Naive thymus-derived CD4-positive, alpha-beta T cell (primary cell): ENCODE results near the gene PABPN1L. TPM values are rescaled to one million over a fixed set of nuclear protein-coding genes. Genes with fewer than 3 reads are reported as not detected.

ENCODE experiments used
- ATAC-seq: fragments of 150-1000 bp; cut with Tn5 transposase; 2 replicates; pipeline ENCODE4 v1.10.0; 2021; ENCODE audit warnings: mild to moderate bottlenecking, moderate library complexity
- CTCF ChIA-PET: fragments of 350-600 bp; sonication (Branson Sonifier 250); formaldehyde crosslinking; loops from one replicate; lab custom pipeline; 2021; ENCODE audit warnings: antibody characterized with exemption; lab: Charles Lee
- POLR2A ChIA-PET: fragments of 350-600 bp; sonication (Branson Sonifier 250); formaldehyde crosslinking; loops from one replicate; lab custom pipeline; 2021; ENCODE audit warnings: antibody characterized with exemption, inconsistent platforms; lab: Charles Lee
- DNase-seq, 9 donors: peaks; one replicate each; pipeline versions ENCODE4 v3.0.0 to v3.0.0-alpha.2; 2020 to 2022; ENCODE audit warnings: mixed read lengths in 1 of 9
- H3K27ac ChIP-seq: one replicate; pipeline ENCODE4 v1.7.0; 2013; ENCODE audit warnings: mild to moderate bottlenecking, low read depth, low read length, moderate library complexity
- H3K27me3 ChIP-seq, 2 donors: one replicate each; pipeline ENCODE4 v1.7.0; 2013; ENCODE audit warnings: low read length in 2 of 2, mild to moderate bottlenecking in 2 of 2, moderate library complexity in 2 of 2; ENCODE audit not compliant: control insufficient read depth in 2 of 2, insufficient read depth in 2 of 2
- H3K36me3 ChIP-seq, 3 experiments: 1 replicate in 2 of 3; 2 replicates in 1 of 3; pipeline ENCODE4 v1.7.0; 2013; ENCODE audit warnings: low read length in 3 of 3, mild to moderate bottlenecking in 3 of 3, moderate library complexity in 1 of 3; ENCODE audit not compliant: insufficient read depth in 3 of 3, control insufficient read depth in 2 of 3
- H3K4me1 ChIP-seq, 2 donors: one replicate each; pipeline ENCODE4 v1.7.0; 2013; ENCODE audit warnings: low read length in 2 of 2, mild to moderate bottlenecking in 2 of 2, moderate library complexity in 1 of 2; ENCODE audit not compliant: control insufficient read depth in 2 of 2, insufficient read depth in 2 of 2
- H3K4me3 ChIP-seq: 2 replicates; pipeline ENCODE4 v1.7.0; 2013; ENCODE audit warnings: mild to moderate bottlenecking, low read length
- H3K9me3 ChIP-seq, 3 experiments: 1 replicate in 2 of 3; 2 replicates in 1 of 3; pipeline ENCODE4 v1.7.0; 2013; ENCODE audit warnings: low read length in 3 of 3; ENCODE audit not compliant: control insufficient read depth in 2 of 3
- H3K27ac Mint-ChIP-seq, 9 donors: one replicate each; pipeline ENCODE4 v1.8.0; 2020 to 2022; ENCODE audit warnings: mixed read lengths in 9 of 9, mild to moderate bottlenecking in 8 of 9, moderate library complexity in 5 of 9, inconsistent platforms in 2 of 9
- H3K27me3 Mint-ChIP-seq, 5 donors: one replicate each; pipeline ENCODE4 v1.8.0; 2021 to 2022; ENCODE audit warnings: mixed read lengths in 5 of 5, mild to moderate bottlenecking in 1 of 5
- H3K36me3 Mint-ChIP-seq, 5 donors: one replicate each; pipeline ENCODE4 v1.8.0; 2020 to 2022; ENCODE audit warnings: mixed read lengths in 5 of 5, mild to moderate bottlenecking in 3 of 5, inconsistent platforms in 1 of 5
- H3K4me1 Mint-ChIP-seq, 7 donors: one replicate each; pipeline ENCODE4 v1.8.0; 2020 to 2022; ENCODE audit warnings: mixed read lengths in 7 of 7, mild to moderate bottlenecking in 3 of 7, inconsistent platforms in 1 of 7
- H3K4me3 Mint-ChIP-seq, 10 donors: one replicate each; pipeline ENCODE4 v1.8.0; 2020 to 2022; ENCODE audit warnings: mild to moderate bottlenecking in 10 of 10, mixed read lengths in 10 of 10, moderate library complexity in 6 of 10, inconsistent platforms in 2 of 10
- H3K9me3 Mint-ChIP-seq, 11 donors: one replicate each; pipeline ENCODE4 v1.8.0; 2020 to 2022; ENCODE audit warnings: mixed read lengths in 11 of 11, mild to moderate bottlenecking in 4 of 11, inconsistent platforms in 1 of 11, moderate library complexity in 1 of 11
- intact Hi-C, 2 donors: fragments of 100-400 bp; cut with micrococcal nuclease; formaldehyde crosslinking; loops; one replicate each; pipeline ENCODE4 v1.15.1; 2023
- polyA plus RNA-seq, 2 donors: library from polyadenylated mRNA; unstranded; fragments of 300-500 nt; fragmentation: Illumina TruSeq; gene quantifications; one replicate each; pipeline ENCODE4 v1.2.3, GENCODE V29; 2021
- total RNA-seq, 6 experiments: library from RNA in 5 of 6; stranded (reverse) in 5 of 6; gene quantifications; 1 replicate in 5 of 6; 2 replicates in 1 of 6; pipeline ENCODE4 v1.2.3 and lab custom pipeline; 2021 to 2026

PABPN1L gene
- total and polyA plus RNA-seq, 7 experiments from 2014 or later, result not detected

GRCh38 chr16:88883117-88883895 lies 16.8 kb upstream of the PABPN1L start:
- no peaks in the 10 kb centered on the region for H3K36me3 ChIP-seq
- no peak overlapping the region for H3K27ac Mint-ChIP-seq
- POLR2A ChIA-PET, result no interaction called here

GRCh38 chr16:88882358-88883030 lies 16.0 kb upstream of the PABPN1L start:
- Histone ChIP-seq H3K27ac (no peak overlapping the region), H3K36me3 (no peaks in the 10 kb centered on the region), H3K9me3 (no peaks in the 10 kb centered on the region), H3K4me3 (no peak overlapping the region), H3K4me1 (no peaks in the 10 kb centered on the region), H3K27me3 (no peaks in the 10 kb centered on the region)
- peak; percentile 61 for ATAC-seq
- Mint-ChIP-seq H3K4me1 (peaks cover 0 to 11% (median 0%) of the 10 kb centered on the region in 7 donors), H3K27me3 (no peaks in the 10 kb centered on the region), H3K9me3 (peaks cover 0 to 1% (median 0%) of the 10 kb centered on the region in 11 donors), H3K4me3 (no peak overlapping the region), H3K36me3 (no peaks in the 10 kb centered on the region), H3K27ac (peak overlapping the region in 1 of 9 donors; percentile 5)
- no peak for DNase-seq
- intact Hi-C loops, result no loop called here
- CTCF ChIA-PET, result no interaction called here
- POLR2A ChIA-PET, result no interaction called here

More at GRCh38 chr16:88883117-88883895, 16.8 kb upstream of the PABPN1L start:
- Mint-ChIP-seq H3K4me3 (no peak overlapping the region), H3K36me3 (no peaks in the 10 kb centered on the region), H3K9me3 (peaks cover 0 to 1% (median 0%) of the 10 kb centered on the region in 11 donors), H3K4me1 (peaks cover 0 to 11% (median 0%) of the 10 kb centered on the region in 7 donors), H3K27me3 (no peaks in the 10 kb centered on the region)
- CTCF ChIA-PET, result no interaction called here
- DNase-seq, result no peak
- Histone ChIP-seq H3K4me3 (no peak overlapping the region), H3K4me1 (no peaks in the 10 kb centered on the region), H3K27ac (no peak overlapping the region), H3K9me3 (no peaks in the 10 kb centered on the region), H3K27me3 (no peaks in the 10 kb centered on the region)
- intact Hi-C loops, result no loop called here
- ATAC-seq, result no peak

GRCh38 chr16:88881675-88882357 lies 15.4 kb upstream of the PABPN1L start:
- H3K36me3 Mint-ChIP-seq, result no peaks in the 10 kb centered on the region
- Histone ChIP-seq H3K9me3 (no peaks in the 10 kb centered on the region), H3K4me3 (no peak overlapping the region), H3K4me1 (no peaks in the 10 kb centered on the region), H3K27ac (no peak overlapping the region), H3K36me3 (no peaks in the 10 kb centered on the region), H3K27me3 (no peaks in the 10 kb centered on the region)
- H3K9me3 Mint-ChIP-seq, result peaks cover 0 to 1% (median 0%) of the 10 kb centered on the region in 11 donors
- H3K27me3 Mint-ChIP-seq, result no peaks in the 10 kb centered on the region
- H3K4me1 Mint-ChIP-seq, result peaks cover 0 to 11% (median 0%) of the 10 kb centered on the region in 7 donors
- no peak for DNase-seq
- POLR2A ChIA-PET, result no interaction called here
- CTCF ChIA-PET, result no interaction called here
- intact Hi-C loops, result no loop called here
- peak overlapping the region in 1 of 9 donors; percentile 5 for H3K27ac Mint-ChIP-seq
- H3K4me3 Mint-ChIP-seq, result no peak overlapping the region
- ATAC-seq, result no peak

GRCh38 chr16:88881007-88881615 lies 14.7 kb upstream of the PABPN1L start:
- ChIA-PET POLR2A (no interaction called here), CTCF (no interaction called here)
- no peak overlapping the region for H3K4me3 Mint-ChIP-seq
- H3K4me3 ChIP-seq, result no peak overlapping the region
- no peaks in the 10 kb centered on the region for H3K9me3 ChIP-seq
- H3K27ac ChIP-seq, result no peak overlapping the region
- peaks cover 0 to 11% (median 0%) of the 10 kb centered on the region in 7 donors for H3K4me1 Mint-ChIP-seq
- H3K36me3 Mint-ChIP-seq, result no peaks in the 10 kb centered on the region
- H3K27ac Mint-ChIP-seq, result no peak overlapping the region
- intact Hi-C loops, result no loop called here
- H3K27me3 Mint-ChIP-seq, result no peaks in the 10 kb centered on the region
- no peak for ATAC-seq
- no peaks in the 10 kb centered on the region for H3K27me3 ChIP-seq
- no peaks in the 10 kb centered on the region for H3K4me1 ChIP-seq
- H3K9me3 Mint-ChIP-seq, result peaks cover 0 to 1% (median 0%) of the 10 kb centered on the region in 11 donors
- H3K36me3 ChIP-seq, result no peaks in the 10 kb centered on the region
- no peak for DNase-seq

- ChIA-PET CTCF (no interaction called here), POLR2A (no interaction called here)
- Mint-ChIP-seq H3K36me3 (no peaks in the 10 kb centered on the region), H3K9me3 (peaks cover 0 to 1% (median 0%) of the 10 kb centered on the region in 11 donors), H3K27me3 (no peaks in the 10 kb centered on the region), H3K4me3 (no peak overlapping the region), H3K27ac (no peak overlapping the region), H3K4me1 (peaks cover 0 to 11% (median 0%) of the 10 kb centered on the region in 7 donors)
- Histone ChIP-seq H3K4me1 (no peaks in the 10 kb centered on the region), H3K27ac (no peak overlapping the region), H3K4me3 (no peak overlapping the region), H3K36me3 (no peaks in the 10 kb centered on the region), H3K9me3 (no peaks in the 10 kb centered on the region), H3K27me3 (no peaks in the 10 kb centered on the region)
- ATAC-seq, result no peak
- DNase-seq, result no peak
- intact Hi-C loops, result no loop called here
Measured at GRCh38 chr16:88880226-88881006, 14.0 kb upstream of the PABPN1L start.

- intact Hi-C loops, result no loop called here
- H3K36me3 Mint-ChIP-seq, result no peaks in the 10 kb centered on the region
- CTCF ChIA-PET, result no interaction called here
- no peak overlapping the region for H3K27ac ChIP-seq
- H3K4me3 Mint-ChIP-seq, result no peak overlapping the region
- H3K36me3 ChIP-seq, result no peaks in the 10 kb centered on the region
- H3K27me3 Mint-ChIP-seq, result no peaks in the 10 kb centered on the region
- H3K4me3 ChIP-seq, result no peak overlapping the region
- H3K27ac Mint-ChIP-seq, result no peak overlapping the region
- POLR2A ChIA-PET, result no interaction called here
- H3K9me3 Mint-ChIP-seq, result peaks cover 0 to 2% (median 0%) of the 10 kb centered on the region in 11 donors
- peaks cover 0 to 11% (median 0%) of the 10 kb centered on the region in 7 donors for H3K4me1 Mint-ChIP-seq
- no peak for ATAC-seq
- no peak for DNase-seq
- no peaks in the 10 kb centered on the region for H3K9me3 ChIP-seq
- H3K27me3 ChIP-seq, result no peaks in the 10 kb centered on the region
- H3K4me1 ChIP-seq, result no peaks in the 10 kb centered on the region
Measured at GRCh38 chr16:88879788-88880055, 13.3 kb upstream of the PABPN1L start.
